Activated CD4-positive, alpha-beta T cell treated with anti-CD3 and anti-CD28 coated beads, Interleukin-2, amount 10 ng/mL, durations not matched to agents 7 days and 5 days (primary cell): ENCODE measurements around the gene CAMKK2. TPM values are rescaled to one million over a fixed set of nuclear protein-coding genes. Genes with fewer than 3 reads are reported as not detected.
A peak's percentile ranks its signal among the peaks of the same experiment; 100 is the strongest.
"Not testable (repeated sequence)": the region's sequence is repeated elsewhere in the genome, so short reads cannot be mapped to it uniquely, and the experiment has no call there.

Source experiments
- CTCF ChIA-PET: fragments of 350-600 bp; sonication (Branson Sonifier 250); formaldehyde crosslinking; loops from one replicate; lab custom pipeline; 2021; ENCODE audit warnings: antibody characterized with exemption; lab: Charles Lee
- POLR2A ChIA-PET: fragments of 350-600 bp; sonication (Branson Sonifier 250); formaldehyde crosslinking; loops from one replicate; lab custom pipeline; 2021; ENCODE audit warnings: antibody characterized with exemption; lab: Charles Lee
- DNase-seq: peaks from one replicate; pipeline ENCODE4 v3.0.0-alpha.2; 2020
- H3K27ac Mint-ChIP-seq: one replicate; pipeline ENCODE4 v1.8.0; 2021; ENCODE audit warnings: mild to moderate bottlenecking, moderate library complexity, mixed read lengths
- H3K27me3 Mint-ChIP-seq: one replicate; pipeline ENCODE4 v1.8.0; 2021; ENCODE audit warnings: mixed read lengths
- H3K36me3 Mint-ChIP-seq: one replicate; pipeline ENCODE4 v1.8.0; 2021; ENCODE audit warnings: low read depth, mixed read lengths
- H3K4me1 Mint-ChIP-seq: one replicate; pipeline ENCODE4 v1.8.0; 2021; ENCODE audit warnings: mixed read lengths
- H3K4me3 Mint-ChIP-seq: one replicate; pipeline ENCODE4 v1.8.0; 2021; ENCODE audit warnings: mild to moderate bottlenecking, moderate library complexity, mixed read lengths
- H3K9me3 Mint-ChIP-seq: one replicate; pipeline ENCODE4 v1.8.0; 2021; ENCODE audit warnings: mixed read lengths
- total RNA-seq, 2 experiments: library from RNA; stranded (reverse); gene quantifications; one replicate each; pipeline ENCODE4 v1.2.3, GENCODE V29; 2021

Gene CAMKK2
- total RNA-seq, 2 experiments from 2014 or later = 31.2 to 32.4 TPM

- CTCF ChIA-PET = interaction anchor here (0.9 to 2.1 kb wide), 3 partner anchors 9 to 28 kb away, joined by 3 to 5 read pairs (median 3); no protein-coding TSS in a partner anchor
- POLR2A ChIA-PET = interaction anchor here (0.6 kb wide), 1 partner anchor 14 kb away, joined by 3 read pairs; no protein-coding TSS in a partner anchor
- H3K4me1 Mint-ChIP-seq = peaks cover 43% of the 10 kb centered on the region
Measured at GRCh38 chr12:121209624-121210572, 86.6 kb downstream of the CAMKK2 start, which contains the start of gene P2RX4. TSS of gene P2RX4 (plus strand) at chr12:121210129. CDS start at chr12:121210165, 36 bp downstream.

GRCh38 chr12:121209221-121209620, 87.3 kb downstream of the CAMKK2 start:
- H3K4me3 Mint-ChIP-seq = peak overlapping the region; percentile 85
- peaks cover 2% of the 10 kb centered on the region for H3K27me3 Mint-ChIP-seq
- no peaks in the 10 kb centered on the region for H3K9me3 Mint-ChIP-seq
- peak overlapping the region; percentile 91 for H3K27ac Mint-ChIP-seq
- H3K4me1 Mint-ChIP-seq = peaks cover 40% of the 10 kb centered on the region
- CTCF ChIA-PET = interaction anchor here (1.1 to 2.1 kb wide), 2 partner anchors 11 to 14 kb away, joined by 3 to 5 read pairs; no protein-coding TSS in a partner anchor
- POLR2A ChIA-PET = interaction anchor here (0.6 kb wide), 1 partner anchor 15 kb away, joined by 3 read pairs; no protein-coding TSS in a partner anchor
- peaks cover 24% of the 10 kb centered on the region for H3K36me3 Mint-ChIP-seq
- no peak for DNase-seq

More at GRCh38 chr12:121209624-121210572, 86.6 kb downstream of the CAMKK2 start, which contains the start of gene P2RX4:
- Mint-ChIP-seq H3K9me3 (no peaks in the 10 kb centered on the region), H3K4me3 (peak within 1 kb of the TSS; percentile 85), H3K27ac (peak within 1 kb of the TSS; percentile 95), H3K36me3 (peaks cover 28% of the 10 kb centered on the region), H3K27me3 (peaks cover under 1% of the 10 kb centered on the region)
- DNase-seq = peak; percentile 89

GRCh38 chr12:121208571-121208970, 87.9 kb downstream of the CAMKK2 start:
- not testable (repeated sequence) for H3K27me3 Mint-ChIP-seq, DNase-seq, H3K9me3 Mint-ChIP-seq
- H3K36me3 Mint-ChIP-seq = peaks cover 21% of the 10 kb centered on the region
- peak overlapping the region; percentile 0 for H3K27ac Mint-ChIP-seq
- CTCF ChIA-PET = interaction anchor here (1.1 to 2.1 kb wide), 2 partner anchors 11 to 15 kb away, joined by 3 to 5 read pairs; no protein-coding TSS in a partner anchor
- POLR2A ChIA-PET = interaction anchor here (0.5 kb wide), 1 partner anchor 108 kb away, joined by 3 read pairs; no protein-coding TSS in a partner anchor
- H3K4me3 Mint-ChIP-seq = peak overlapping the region; percentile 40
- H3K4me1 Mint-ChIP-seq = peaks cover 39% of the 10 kb centered on the region

- peaks cover 2% of the 10 kb centered on the region for H3K27me3 Mint-ChIP-seq
- no peak overlapping the region for H3K4me3 Mint-ChIP-seq
- H3K27ac Mint-ChIP-seq = no peak overlapping the region
- H3K36me3 Mint-ChIP-seq = no peaks in the 10 kb centered on the region
- no peaks in the 10 kb centered on the region for H3K9me3 Mint-ChIP-seq
- ChIA-PET CTCF (interaction anchor here (1.1 to 2.1 kb wide), 2 partner anchors 10 to 14 kb away, joined by 4 to 7 read pairs; no protein-coding TSS in a partner anchor), POLR2A (interaction anchor here (0.6 kb wide), 1 partner anchor 10 kb away, joined by 7 read pairs; no protein-coding TSS in a partner anchor)
- no peak for DNase-seq
- H3K4me1 Mint-ChIP-seq = peaks cover 18% of the 10 kb centered on the region
Measured at GRCh38 chr12:121205491-121205890, 91.0 kb downstream of the CAMKK2 start.

GRCh38 chr12:121203482-121203881, 93.0 kb downstream of the CAMKK2 start:
- peaks cover 2% of the 10 kb centered on the region for H3K27me3 Mint-ChIP-seq
- POLR2A ChIA-PET = no interaction called here
- CTCF ChIA-PET = interaction anchor here (0.5 kb wide), 1 partner anchor 9 kb away, joined by 3 read pairs; no protein-coding TSS in a partner anchor
- no peaks in the 10 kb centered on the region for H3K36me3 Mint-ChIP-seq
- H3K4me1 Mint-ChIP-seq = peaks cover 12% of the 10 kb centered on the region
- no peak for DNase-seq
- no peak overlapping the region for H3K4me3 Mint-ChIP-seq
- H3K9me3 Mint-ChIP-seq = no peaks in the 10 kb centered on the region
- no peak overlapping the region for H3K27ac Mint-ChIP-seq

- no peaks in the 10 kb centered on the region for H3K9me3 Mint-ChIP-seq
- CTCF ChIA-PET = no interaction called here
- no peak overlapping the region for H3K27ac Mint-ChIP-seq
- peaks cover 2% of the 10 kb centered on the region for H3K27me3 Mint-ChIP-seq
- H3K36me3 Mint-ChIP-seq = no peaks in the 10 kb centered on the region
- POLR2A ChIA-PET = no interaction called here
- DNase-seq = no peak
- H3K4me1 Mint-ChIP-seq = peaks cover 15% of the 10 kb centered on the region
- no peak overlapping the region for H3K4me3 Mint-ChIP-seq
Measured at GRCh38 chr12:121202407-121203355, 93.8 kb downstream of the CAMKK2 start.

GRCh38 chr12:121201140-121201539, 95.4 kb downstream of the CAMKK2 start:
- H3K27ac Mint-ChIP-seq, POLR2A ChIA-PET, H3K36me3 Mint-ChIP-seq, DNase-seq, H3K4me3 Mint-ChIP-seq, H3K9me3 Mint-ChIP-seq, H3K27me3 Mint-ChIP-seq: not testable (repeated sequence)
- CTCF ChIA-PET = interaction anchor here (0.7 kb wide), 1 partner anchor 973 kb away, joined by 3 read pairs; no protein-coding TSS in a partner anchor
- peaks cover 24% of the 10 kb centered on the region for H3K4me1 Mint-ChIP-seq

GRCh38 chr12:121198949-121199348, 97.6 kb downstream of the CAMKK2 start:
- ChIA-PET POLR2A (no interaction called here), CTCF (interaction anchor here (1.2 kb wide), 1 partner anchor 48 kb away, joined by 3 read pairs; no protein-coding TSS in a partner anchor)
- Mint-ChIP-seq H3K4me1 (peaks cover 15% of the 10 kb centered on the region), H3K36me3 (no peaks in the 10 kb centered on the region), H3K4me3 (no peak overlapping the region), H3K27ac (no peak overlapping the region), H3K27me3 (no peaks in the 10 kb centered on the region), H3K9me3 (no peaks in the 10 kb centered on the region)
- no peak for DNase-seq

- Mint-ChIP-seq H3K27me3 (no peaks in the 10 kb centered on the region), H3K4me1 (peaks cover 20% of the 10 kb centered on the region), H3K9me3 (no peaks in the 10 kb centered on the region), H3K36me3 (no peaks in the 10 kb centered on the region), H3K4me3 (no peak overlapping the region), H3K27ac (peak overlapping the region; percentile 78)
- ChIA-PET CTCF (no interaction called here), POLR2A (no interaction called here)
- DNase-seq = peak; percentile 22
Measured at GRCh38 chr12:121196902-121197301, 99.6 kb downstream of the CAMKK2 start.

- Mint-ChIP-seq H3K27me3 (no peaks in the 10 kb centered on the region), H3K9me3 (peaks cover 5% of the 10 kb centered on the region), H3K4me1 (peaks cover 8% of the 10 kb centered on the region), H3K36me3 (peaks cover 11% of the 10 kb centered on the region), H3K27ac (no peak overlapping the region), H3K4me3 (no peak overlapping the region)
- ChIA-PET CTCF (interaction anchor here (0.6 to 1.1 kb wide), 2 partner anchors 15 to 1174 kb away, joined by 4 to 7 read pairs; no protein-coding TSS in a partner anchor), POLR2A (no interaction called here)
- DNase-seq = no peak
Measured at GRCh38 chr12:121191151-121191550, 105.4 kb downstream of the CAMKK2 start.

GRCh38 chr12:121190523-121191031, 105.9 kb downstream of the CAMKK2 start:
- ChIA-PET POLR2A (no interaction called here), CTCF (interaction anchor here (1.1 kb wide), 1 partner anchor 16 kb away, joined by 7 read pairs; no protein-coding TSS in a partner anchor)
- no peak for DNase-seq
- H3K27ac Mint-ChIP-seq = no peak overlapping the region
- H3K36me3 Mint-ChIP-seq = peaks cover 13% of the 10 kb centered on the region
- peaks cover 8% of the 10 kb centered on the region for H3K4me1 Mint-ChIP-seq
- H3K9me3 Mint-ChIP-seq = peaks cover 5% of the 10 kb centered on the region
- no peaks in the 10 kb centered on the region for H3K27me3 Mint-ChIP-seq
- H3K4me3 Mint-ChIP-seq = no peak overlapping the region
